HL-60 (cell line): ENCODE measurements around the gene MMP23B.

Experiments
- DNase-seq, 2 experiments: peaks; one replicate each; pipeline ENCODE4 v3.0.0-alpha.2; 2010 to 2020; ENCODE audit warnings: low read depth in 1 of 2, low spot score in 1 of 2
- H3K27ac ChIP-seq: fragments of 250-450 bp; sonication (Bioruptor Pico); replicated peaks from 2 replicates; pipeline ENCODE4 v1.5.1; 2020; ENCODE audit warnings: mild to moderate bottlenecking, moderate library complexity
- H3K27me3 ChIP-seq: fragments of 250-450 bp; sonication (Bioruptor Pico); 2 replicates; pipeline ENCODE4 v1.5.1; 2021; ENCODE audit warnings: mild to moderate bottlenecking, moderate library complexity; ENCODE audit not compliant: insufficient read depth, poor library complexity, severe bottlenecking
- H3K4me3 ChIP-seq: replicated peaks from 2 replicates; pipeline ENCODE4 v1.5.1; 2011; ENCODE audit warnings: mild to moderate bottlenecking, control low read depth, low read length; ENCODE audit not compliant: insufficient read depth
- GABPA ChIP-seq: IDR thresholded peaks from 2 replicates; pipeline ENCODE4 v1.6.1; 2012; ENCODE audit warnings: low read depth
- POLR2AphosphoS5 ChIP-seq: IDR thresholded peaks from 2 replicates; pipeline ENCODE4 v1.6.1; 2012; ENCODE audit warnings: low read depth
- SPI1 ChIP-seq: IDR thresholded peaks from 2 replicates; pipeline ENCODE4 v1.6.1; 2012; ENCODE audit warnings: low read depth, mild to moderate bottlenecking, borderline replicate concordance
- TF ChIP-seq, protein P1 (sequence below): IDR thresholded peaks from one replicate; pipeline ENCODE4 v1.5.1; 2011; ENCODE audit warnings: low read length, control low read depth, inconsistent platforms; ENCODE audit not compliant: insufficient read depth
- TF ChIP-seq, protein P2 (sequence below): IDR thresholded peaks from 2 replicates; pipeline ENCODE4 v1.6.1; 2012; ENCODE audit warnings: low read depth; ENCODE audit not compliant: insufficient replicate concordance

MMP23B gene

GRCh38 chr1:1601564-1602303 is 30.2 kb upstream of the MMP23B start:
- DNase-seq, result no peak
- peaks cover 1% of the 10 kb centered on the region for H3K27me3 ChIP-seq
- TF ChIP-seq POLR2AphosphoS5 (no peak), GABPA (no peak), SPI1 (no peak)
- TF ChIP-seq, protein P1, sequence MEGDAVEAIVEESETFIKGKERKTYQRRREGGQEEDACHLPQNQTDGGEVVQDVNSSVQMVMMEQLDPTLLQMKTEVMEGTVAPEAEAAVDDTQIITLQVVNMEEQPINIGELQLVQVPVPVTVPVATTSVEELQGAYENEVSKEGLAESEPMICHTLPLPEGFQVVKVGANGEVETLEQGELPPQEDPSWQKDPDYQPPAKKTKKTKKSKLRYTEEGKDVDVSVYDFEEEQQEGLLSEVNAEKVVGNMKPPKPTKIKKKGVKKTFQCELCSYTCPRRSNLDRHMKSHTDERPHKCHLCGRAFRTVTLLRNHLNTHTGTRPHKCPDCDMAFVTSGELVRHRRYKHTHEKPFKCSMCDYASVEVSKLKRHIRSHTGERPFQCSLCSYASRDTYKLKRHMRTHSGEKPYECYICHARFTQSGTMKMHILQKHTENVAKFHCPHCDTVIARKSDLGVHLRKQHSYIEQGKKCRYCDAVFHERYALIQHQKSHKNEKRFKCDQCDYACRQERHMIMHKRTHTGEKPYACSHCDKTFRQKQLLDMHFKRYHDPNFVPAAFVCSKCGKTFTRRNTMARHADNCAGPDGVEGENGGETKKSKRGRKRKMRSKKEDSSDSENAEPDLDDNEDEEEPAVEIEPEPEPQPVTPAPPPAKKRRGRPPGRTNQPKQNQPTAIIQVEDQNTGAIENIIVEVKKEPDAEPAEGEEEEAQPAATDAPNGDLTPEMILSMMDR, result no peak
- TF ChIP-seq, protein P2, sequence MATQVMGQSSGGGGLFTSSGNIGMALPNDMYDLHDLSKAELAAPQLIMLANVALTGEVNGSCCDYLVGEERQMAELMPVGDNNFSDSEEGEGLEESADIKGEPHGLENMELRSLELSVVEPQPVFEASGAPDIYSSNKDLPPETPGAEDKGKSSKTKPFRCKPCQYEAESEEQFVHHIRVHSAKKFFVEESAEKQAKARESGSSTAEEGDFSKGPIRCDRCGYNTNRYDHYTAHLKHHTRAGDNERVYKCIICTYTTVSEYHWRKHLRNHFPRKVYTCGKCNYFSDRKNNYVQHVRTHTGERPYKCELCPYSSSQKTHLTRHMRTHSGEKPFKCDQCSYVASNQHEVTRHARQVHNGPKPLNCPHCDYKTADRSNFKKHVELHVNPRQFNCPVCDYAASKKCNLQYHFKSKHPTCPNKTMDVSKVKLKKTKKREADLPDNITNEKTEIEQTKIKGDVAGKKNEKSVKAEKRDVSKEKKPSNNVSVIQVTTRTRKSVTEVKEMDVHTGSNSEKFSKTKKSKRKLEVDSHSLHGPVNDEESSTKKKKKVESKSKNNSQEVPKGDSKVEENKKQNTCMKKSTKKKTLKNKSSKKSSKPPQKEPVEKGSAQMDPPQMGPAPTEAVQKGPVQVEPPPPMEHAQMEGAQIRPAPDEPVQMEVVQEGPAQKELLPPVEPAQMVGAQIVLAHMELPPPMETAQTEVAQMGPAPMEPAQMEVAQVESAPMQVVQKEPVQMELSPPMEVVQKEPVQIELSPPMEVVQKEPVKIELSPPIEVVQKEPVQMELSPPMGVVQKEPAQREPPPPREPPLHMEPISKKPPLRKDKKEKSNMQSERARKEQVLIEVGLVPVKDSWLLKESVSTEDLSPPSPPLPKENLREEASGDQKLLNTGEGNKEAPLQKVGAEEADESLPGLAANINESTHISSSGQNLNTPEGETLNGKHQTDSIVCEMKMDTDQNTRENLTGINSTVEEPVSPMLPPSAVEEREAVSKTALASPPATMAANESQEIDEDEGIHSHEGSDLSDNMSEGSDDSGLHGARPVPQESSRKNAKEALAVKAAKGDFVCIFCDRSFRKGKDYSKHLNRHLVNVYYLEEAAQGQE, result no peak
- H3K4me3 ChIP-seq, result no peak overlapping the region
- H3K27ac ChIP-seq, result no peak overlapping the region

- DNase-seq, result no peak
- no peak overlapping the region for H3K4me3 ChIP-seq
- TF ChIP-seq, protein P1, result no peak
- no peak for TF ChIP-seq SPI1
- no peaks in the 10 kb centered on the region for H3K27me3 ChIP-seq
- H3K27ac ChIP-seq, result no peak overlapping the region
These were observed 29.5 kb upstream of the MMP23B start for GRCh38 chr1:1602304-1602967.

DNA sequence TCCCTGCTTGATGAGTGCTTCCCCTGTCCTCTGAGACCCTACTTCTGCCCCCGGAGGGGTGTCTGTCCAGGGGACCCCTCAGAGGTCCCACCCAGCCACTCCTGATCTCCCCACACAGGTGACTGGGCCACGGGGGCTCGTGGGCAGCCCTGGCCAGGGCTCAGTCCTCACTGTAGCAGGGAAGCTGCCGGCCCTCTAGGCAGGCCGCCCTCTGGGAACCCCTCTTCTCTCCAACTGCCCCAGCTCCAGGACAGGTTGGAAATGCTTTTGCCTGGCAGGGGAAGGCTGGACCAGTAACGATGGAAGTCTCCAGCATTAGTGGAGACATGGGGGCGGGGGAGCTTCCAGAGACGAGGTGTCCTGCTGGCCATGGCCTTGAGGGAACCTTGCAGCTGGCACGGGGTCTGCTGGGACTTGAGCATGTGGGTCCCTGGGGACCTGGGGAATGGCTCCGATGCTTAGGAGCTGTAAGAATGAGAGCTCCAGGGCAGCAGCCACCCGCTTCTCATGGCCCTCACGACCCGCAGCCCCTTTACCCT is 28.9 kb upstream of the MMP23B start:
- Histone ChIP-seq H3K4me3 (no peak overlapping the region), H3K27me3 (no peaks in the 10 kb centered on the region), H3K27ac (no peak overlapping the region)
- no peak for TF ChIP-seq POLR2AphosphoS5
- TF ChIP-seq, protein P1, result no peak
- TF ChIP-seq SPI1, result no peak
- TF ChIP-seq, protein P2, result no peak
- no peak for TF ChIP-seq GABPA
- DNase-seq, result no peak
